Cortex of kidney (tissue), 1 donor: ENCODE measurements around the gene CIZ1.
"Not testable (repeated sequence)": the region's sequence is repeated elsewhere in the genome, so short reads cannot be mapped to it uniquely, and the experiment has no call there.

ENCODE experiments used
- DNase-seq: peaks from one replicate; lab custom pipeline; 2025; lab: John Stamatoyannopoulos, UW

The CIZ1 gene

DNA sequence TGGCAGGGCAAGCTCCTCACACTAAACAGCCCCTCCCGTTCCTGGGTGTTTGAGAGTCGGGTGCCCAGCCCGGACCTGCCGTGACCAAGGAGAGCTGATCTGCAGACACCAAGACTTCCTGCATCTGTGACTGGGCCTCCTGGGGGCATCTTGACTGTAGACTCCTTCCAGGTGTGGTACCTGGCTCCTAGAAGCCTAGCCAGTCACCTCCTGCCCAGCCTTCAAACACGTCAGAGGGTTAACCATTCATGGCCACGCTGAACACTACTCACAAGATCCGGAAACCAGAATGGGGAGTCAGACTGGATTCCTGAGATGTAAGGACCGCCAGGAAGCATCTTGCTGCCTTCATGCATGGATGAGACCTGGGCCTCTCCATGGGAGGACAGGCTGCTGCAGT lies 45.8 kb downstream of the CIZ1 start:
- no peak for DNase-seq

GRCh38 chr9:128144239-128145181 lies 46.9 kb downstream of the CIZ1 start:
- DNase-seq, result no peak

DNA sequence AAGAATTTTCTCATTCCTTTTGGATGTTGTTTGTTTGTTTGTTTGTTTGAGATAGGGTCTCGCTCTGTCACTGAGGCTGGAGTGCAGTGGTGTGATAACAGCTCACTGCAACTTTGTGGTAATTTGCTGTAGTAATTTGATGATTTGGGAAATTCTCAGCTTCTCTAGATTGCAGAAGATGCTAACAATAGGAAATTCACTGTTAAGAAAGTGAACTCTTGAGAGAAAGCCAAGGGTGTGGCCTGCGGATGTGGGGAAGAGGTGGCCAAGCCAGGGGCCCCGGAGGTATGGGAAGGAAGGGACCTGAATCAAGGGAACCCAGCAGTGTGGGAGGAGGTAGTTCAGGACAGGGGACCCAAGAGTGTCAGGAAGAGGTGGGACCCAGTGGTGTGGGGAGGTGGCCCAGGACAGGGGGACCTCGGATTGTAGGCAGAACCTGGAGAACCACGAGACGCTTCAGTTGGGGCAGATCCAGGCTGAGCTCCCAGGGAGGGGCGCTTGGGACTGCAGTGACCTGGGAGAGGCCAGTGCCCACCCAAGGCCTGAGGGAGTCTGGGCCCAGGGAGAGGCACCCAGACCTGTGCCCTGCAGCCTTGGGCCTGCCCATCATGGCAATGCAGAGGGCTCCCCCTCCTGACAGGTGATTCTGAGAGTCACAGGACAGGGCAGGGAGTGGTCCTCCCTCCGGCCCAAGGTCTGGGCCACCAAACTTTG lies 47.7 kb downstream of the CIZ1 start:
- no peak for DNase-seq

GRCh38 chr9:128142596-128142995 lies 48.8 kb downstream of the CIZ1 start:
- DNase-seq, result no peak

GRCh38 chr9:128142061-128142460 lies 49.3 kb downstream of the CIZ1 start:
- DNase-seq, result no peak

DNA sequence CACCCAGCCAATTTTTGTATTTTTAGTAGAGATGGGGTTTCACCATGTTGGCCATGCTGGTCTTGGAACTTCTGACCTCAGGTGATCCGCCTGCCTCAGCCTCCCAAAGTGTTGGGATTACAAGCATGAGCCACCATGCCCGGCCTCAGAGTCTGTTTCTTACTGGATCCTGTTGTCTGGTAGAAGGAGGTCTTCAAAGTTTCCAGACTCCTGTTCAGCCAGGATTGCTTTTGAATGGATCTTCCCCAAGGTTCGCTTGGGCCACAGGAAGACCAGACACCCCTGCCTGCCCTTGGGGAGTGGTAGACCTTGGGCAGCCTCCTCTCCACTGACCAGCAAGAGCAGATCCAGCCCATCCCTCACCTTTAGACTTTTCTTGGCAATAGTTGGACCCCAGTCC lies 49.8 kb downstream of the CIZ1 start:
- DNase-seq, result no peak

GRCh38 chr9:128139621-128140020 lies 51.8 kb downstream of the CIZ1 start:
- DNase-seq, result no peak

DNA sequence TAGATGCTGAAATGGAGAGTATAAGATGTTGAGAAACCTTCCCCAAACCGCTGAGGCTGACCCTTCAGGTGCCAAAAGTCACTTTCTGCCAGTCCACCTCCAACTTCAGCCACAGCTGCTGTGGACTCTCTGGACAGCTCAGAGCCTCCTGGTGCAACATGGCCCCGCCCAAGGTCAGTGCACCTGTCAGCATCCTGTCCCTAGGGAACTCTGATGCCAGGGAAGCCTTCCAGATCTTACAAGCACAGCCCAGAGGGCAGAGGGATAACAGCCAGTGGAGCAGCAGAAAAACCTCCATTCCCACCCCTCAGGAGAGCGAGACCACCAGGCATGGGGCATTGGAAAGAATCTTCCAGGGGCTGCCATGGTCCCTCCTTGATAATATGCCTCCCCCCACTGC lies 53.4 kb downstream of the CIZ1 start:
- DNase-seq, result no peak

- DNase-seq, result no peak
Observed at GRCh38 chr9:128136816-128137793, 54.3 kb downstream of the CIZ1 start.

- DNase-seq, result not testable (repeated sequence)
Observed at GRCh38 chr9:128135561-128135960, 55.8 kb downstream of the CIZ1 start.

- not testable (repeated sequence) for DNase-seq
Observed at GRCh38 chr9:128132139-128132538, 59.2 kb downstream of the CIZ1 start.

GRCh38 chr9:128131346-128131745 lies 60.0 kb downstream of the CIZ1 start:
- not testable (repeated sequence) for DNase-seq

DNA sequence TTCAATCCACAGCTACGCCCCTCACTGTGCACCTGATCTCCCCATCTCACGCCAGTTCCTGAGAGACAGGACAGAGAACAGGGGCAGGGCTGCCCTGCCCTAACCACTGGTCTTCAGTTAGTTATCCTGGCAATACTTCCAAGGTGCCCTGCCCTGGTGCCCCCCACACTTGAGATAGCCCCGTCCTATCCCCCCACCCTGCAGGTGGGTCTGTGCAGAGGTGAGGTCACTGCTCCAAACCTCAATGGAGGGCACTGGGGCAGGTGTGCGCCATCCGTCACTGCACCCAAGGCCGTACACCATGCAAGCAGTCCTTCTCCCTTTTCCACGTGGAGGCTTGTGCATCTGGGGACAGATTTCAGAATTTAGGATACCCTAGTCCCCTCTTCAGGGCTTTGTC lies 60.7 kb downstream of the CIZ1 start:
- not testable (repeated sequence) for DNase-seq

GRCh38 chr9:128129976-128130590 lies 61.3 kb downstream of the CIZ1 start:
- DNase-seq, result not testable (repeated sequence)

GRCh38 chr9:128128836-128129590 lies 62.4 kb downstream of the CIZ1 start:
- DNase-seq, result no peak

GRCh38 chr9:128127990-128128835 lies 63.2 kb downstream of the CIZ1 start:
- DNase-seq, result no peak

DNA sequence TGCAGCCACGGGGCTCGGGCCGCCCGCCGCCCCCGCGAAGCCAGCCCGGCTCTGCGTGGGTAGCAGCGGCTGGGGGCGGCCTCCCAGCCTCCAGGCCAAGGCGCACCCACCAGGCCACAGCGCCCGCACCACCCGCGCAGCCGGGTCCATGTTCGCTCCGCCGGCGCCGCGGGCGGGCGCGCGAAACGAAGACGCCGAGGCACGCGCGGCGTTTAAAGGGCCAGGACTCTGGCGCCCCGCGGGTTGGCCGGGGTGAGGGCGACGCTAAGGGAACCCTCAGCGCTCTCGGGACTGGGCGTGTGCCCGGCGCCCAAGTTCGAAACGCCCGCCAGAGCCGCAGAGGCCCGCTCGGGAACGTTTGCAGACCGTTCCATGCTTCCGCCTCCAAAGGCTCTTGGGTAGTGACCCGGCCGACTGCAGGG lies 63.8 kb downstream of the CIZ1 start, which contains the start of gene PTGES2:
PTGES2 (minus strand) TSS at position 162 of the 422 bp plus-strand sequence; CDS start at position 150, 12 bp downstream.
- DNase-seq, result no peak

DNA sequence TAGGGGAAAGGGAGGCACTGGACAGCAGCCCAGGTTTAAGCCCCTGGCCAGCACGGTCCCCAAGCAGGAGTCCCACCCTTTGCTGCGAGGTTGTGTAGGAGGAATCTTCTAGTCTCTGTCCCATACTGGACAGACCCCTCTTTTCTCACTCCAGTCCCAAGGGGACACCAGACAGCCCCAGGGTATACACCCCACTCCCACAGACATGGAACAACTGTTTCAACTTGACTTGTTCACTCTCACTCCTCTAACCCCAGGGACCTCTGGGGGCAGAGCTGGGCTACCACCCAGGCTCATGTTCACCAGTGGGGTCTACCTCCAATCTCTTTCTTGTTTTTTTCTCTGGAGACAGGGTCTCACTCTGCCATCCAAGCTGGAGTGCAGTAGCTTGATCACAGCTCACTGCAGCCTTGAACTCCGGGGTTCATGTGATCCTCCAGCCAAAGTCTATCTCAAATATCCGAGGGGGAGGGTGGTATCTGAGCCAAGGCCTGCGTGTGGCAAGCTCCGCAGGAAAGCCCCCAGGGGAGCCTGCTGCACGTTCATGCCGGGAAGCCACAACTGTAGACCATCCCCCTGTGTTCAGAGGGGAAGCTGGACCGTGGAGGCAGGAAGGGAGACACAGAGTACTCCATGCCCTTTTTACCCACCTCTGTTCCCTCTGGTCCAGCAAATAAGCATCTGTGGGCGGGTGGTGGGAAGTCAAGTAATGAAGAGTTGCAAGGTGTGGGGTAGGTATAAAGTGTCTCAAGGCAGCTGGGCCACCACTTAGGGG lies 65.6 kb downstream of the CIZ1 start:
- no peak for DNase-seq
